Stimulated activated CD4-positive, alpha-beta T cell treated with anti-CD3 and anti-CD28 coated beads, Interleukin-12 subunit alpha, Interleukin-12 subunit beta, amount 100 ng/mL, for 4 hours (primary cell): ENCODE measurements around the gene ARSB.
"Not testable (repeated sequence)": the region's sequence is repeated elsewhere in the genome, so short reads cannot be mapped to it uniquely, and the experiment has no call there.

Experiments used
- DNase-seq: peaks from one replicate; pipeline ENCODE4 v3.0.0-alpha.2; 2020

Gene ARSB

GRCh38 chr5:78895616-78896015 lies 89.5 kb downstream of the ARSB start:
- no peak for DNase-seq

GRCh38 chr5:78893940-78894677 lies 91.0 kb downstream of the ARSB start:
- no peak for DNase-seq

- DNase-seq: no peak
Measured at GRCh38 chr5:78890667-78891379, 94.3 kb downstream of the ARSB start.

- DNase-seq: no peak
Measured at GRCh38 chr5:78889369-78890140, 95.6 kb downstream of the ARSB start.

GRCh38 chr5:78888580-78889368 lies 96.3 kb downstream of the ARSB start:
- no peak for DNase-seq

- no peak for DNase-seq
Measured at GRCh38 chr5:78887384-78888118, 97.6 kb downstream of the ARSB start.

GRCh38 chr5:78886341-78887230 lies 98.5 kb downstream of the ARSB start:
- no peak for DNase-seq

- no peak for DNase-seq
Measured at GRCh38 chr5:78881884-78882283, 103.2 kb downstream of the ARSB start.

GRCh38 chr5:78879516-78879915 lies 105.6 kb downstream of the ARSB start:
- no peak for DNase-seq

GRCh38 chr5:78866076-78866475 lies 119.0 kb downstream of the ARSB start:
- not testable (repeated sequence) for DNase-seq

- no peak for DNase-seq
Measured at GRCh38 chr5:78858364-78858763, 126.7 kb downstream of the ARSB start.

GRCh38 chr5:78855026-78855425 lies 130.1 kb downstream of the ARSB start:
- DNase-seq: no peak

- not testable (repeated sequence) for DNase-seq
Measured at GRCh38 chr5:78851891-78852290, 133.2 kb downstream of the ARSB start.

- no peak for DNase-seq
Measured at GRCh38 chr5:78845470-78845869, 139.6 kb downstream of the ARSB start.

GRCh38 chr5:78843436-78843835 lies 141.7 kb downstream of the ARSB start:
- DNase-seq: no peak

GRCh38 chr5:78841767-78842166 lies 143.3 kb downstream of the ARSB start:
- DNase-seq: no peak

GRCh38 chr5:78838753-78839152 lies 146.4 kb downstream of the ARSB start:
- DNase-seq: no peak

- no peak for DNase-seq
Measured at GRCh38 chr5:78837836-78838235, 147.3 kb downstream of the ARSB start.

- no peak for DNase-seq
Measured at GRCh38 chr5:78835176-78835575, 149.9 kb downstream of the ARSB start.

GRCh38 chr5:78833284-78833683 lies 151.8 kb downstream of the ARSB start:
- DNase-seq: no peak

GRCh38 chr5:78830528-78831046 lies 154.5 kb downstream of the ARSB start:
- DNase-seq: no peak
